SK-N-SH (cell line): ENCODE measurements around the gene MFAP3. TPM values are rescaled to one million over a fixed set of nuclear protein-coding genes. Genes with fewer than 3 reads are reported as not detected.

ENCODE experiments used
- CTCF ChIA-PET: fragments of 300-600, 350-600 bp; formaldehyde crosslinking; extraction: SDS; loops from one replicate; lab custom pipeline; 2021; lab: Yijun Ruan, JAX
- POLR2A ChIA-PET: fragments of 350-600 bp; sonication (Branson Sonifier 250); formaldehyde crosslinking; extraction: SDS; loops from one replicate; lab custom pipeline; 2020; ENCODE audit warnings: antibody characterized with exemption, inconsistent platforms; lab: Yijun Ruan, JAX
- DNase-seq: peaks from one replicate; pipeline ENCODE4 v3.0.0; 2012
- H2AFZ ChIP-seq: fragments of 200-600 bp; sonication (generic); 2 replicates; pipeline ENCODE4 v1.8.1; 2016; ENCODE audit warnings: antibody characterized with exemption, mild to moderate bottlenecking, low read depth
- H3F3A ChIP-seq: fragments of 200-600 bp; sonication (generic); replicated peaks from 2 replicates; pipeline ENCODE3; 2016; ENCODE audit warnings: antibody characterized with exemption, mild to moderate bottlenecking; ENCODE audit not compliant: insufficient read depth
- H3K27ac ChIP-seq, 2 experiments: fragments of 200-500 bp in 1 of 2; fragments of 200-600 bp in 1 of 2; sonication (Bioruptor generic) in 1 of 2; sonication (generic), shearing (Covaris generic) in 1 of 2; 2 replicates each; pipeline versions ENCODE4 v1.5.1 to v1.6.1; 2014 to 2016; ENCODE audit warnings: low read depth in 2 of 2, inconsistent platforms in 1 of 2, low read length in 1 of 2, mild to moderate bottlenecking in 1 of 2, mixed read lengths in 1 of 2
- H3K27me3 ChIP-seq: fragments of 200-600 bp; sonication (generic), shearing (Covaris generic); 2 replicates; pipeline ENCODE4 v1.6.1; 2016; ENCODE audit warnings: mixed run types; ENCODE audit not compliant: insufficient read depth
- H3K36me3 ChIP-seq, 2 experiments: fragments of 200-500 bp in 1 of 2; fragments of 200-600 bp in 1 of 2; sonication (Bioruptor generic) in 1 of 2; sonication (generic) in 1 of 2; replicated peaks in 1 of 2; 2 replicates each; pipeline versions ENCODE3 to v1.5.1; 2014 to 2016; ENCODE audit warnings: low read length in 1 of 2, mild to moderate bottlenecking in 1 of 2; ENCODE audit not compliant: insufficient read depth in 2 of 2, control insufficient read depth in 1 of 2
- H3K4me1 ChIP-seq, 2 experiments: fragments of 200-500 bp in 1 of 2; fragments of 200-600 bp in 1 of 2; sonication (Bioruptor generic) in 1 of 2; sonication (generic), shearing (Covaris generic) in 1 of 2; 2 replicates each; pipeline versions ENCODE4 v1.5.1 to v1.6.1; 2014 to 2016; ENCODE audit warnings: low read depth in 1 of 2, low read length in 1 of 2, mixed run types in 1 of 2; ENCODE audit not compliant: insufficient read depth in 2 of 2, control insufficient read depth in 1 of 2
- H3K4me2 ChIP-seq: fragments of 200-600 bp; sonication (generic), shearing (Covaris generic); 2 replicates; pipeline ENCODE4 v1.6.1; 2017; ENCODE audit warnings: mixed run types
- H3K4me3 ChIP-seq, 2 experiments: fragments of 200-500 bp in 1 of 2; fragments of 200-600 bp in 1 of 2; sonication (Bioruptor generic) in 1 of 2; sonication (generic), shearing (Covaris generic) in 1 of 2; 2 replicates each; pipeline versions ENCODE4 v1.5.1 to v1.8.1; 2014 to 2016; ENCODE audit warnings: low read depth in 2 of 2, inconsistent platforms in 1 of 2, low read length in 1 of 2, mild to moderate bottlenecking in 1 of 2, mixed read lengths in 1 of 2, moderate library complexity in 1 of 2
- H3K79me2 ChIP-seq: fragments of 200-600 bp; sonication (generic); 2 replicates; pipeline ENCODE4 v1.8.1; 2017; ENCODE audit warnings: mild to moderate bottlenecking; ENCODE audit not compliant: insufficient read depth
- H3K9ac ChIP-seq: fragments of 200-600 bp; sonication (generic); 2 replicates; pipeline ENCODE4 v1.6.1; 2017; ENCODE audit warnings: mixed run types
- H3K9me2 ChIP-seq: fragments of 200-600 bp; sonication (generic); 2 replicates; pipeline ENCODE4 v1.6.1; 2017; ENCODE audit warnings: mixed run types
- H3K9me3 ChIP-seq: fragments of 200-600 bp; sonication (generic); 2 replicates; pipeline ENCODE4 v1.6.1; 2017; ENCODE audit warnings: mixed run types, mild to moderate bottlenecking, moderate library complexity
- H4K20me1 ChIP-seq: fragments of 200-600 bp; sonication (generic); 2 replicates; pipeline ENCODE4 v1.6.1; 2017; ENCODE audit warnings: mild to moderate bottlenecking, mixed run types; ENCODE audit not compliant: insufficient read depth
- FOSL2 ChIP-seq: IDR thresholded peaks from 2 replicates; pipeline ENCODE4 v1.4.0; 2012; ENCODE audit warnings: low read depth, mild to moderate bottlenecking, moderate library complexity, borderline replicate concordance
- FOXJ3 ChIP-seq: sonication (generic); formaldehyde crosslinking; IDR thresholded peaks from 2 replicates; pipeline ENCODE4 v1.5.1; 2020; ENCODE audit warnings: mild to moderate bottlenecking, missing genetic modification reagents
- GABPA ChIP-seq: IDR thresholded peaks from 2 replicates; pipeline ENCODE4 v1.4.0; 2012; ENCODE audit warnings: low read depth, mild to moderate bottlenecking
- JUND ChIP-seq: IDR thresholded peaks from 2 replicates; pipeline ENCODE4 v1.4.0; 2012
- NRF1 ChIP-seq: IDR thresholded peaks from 2 replicates; pipeline ENCODE4 v1.6.1; 2012; ENCODE audit warnings: low read depth, mild to moderate bottlenecking, low read length
- RCOR1 ChIP-seq: fragments of 150-350 bp; IDR thresholded peaks from 2 replicates; pipeline ENCODE4 v1.6.1; 2017; ENCODE audit warnings: antibody characterized with exemption, low read length
- REST ChIP-seq: IDR thresholded peaks from 2 replicates; pipeline ENCODE4 v1.6.1; 2012; ENCODE audit warnings: mild to moderate bottlenecking, low read depth, low read length, moderate library complexity
- RXRA ChIP-seq: IDR thresholded peaks from 2 replicates; pipeline ENCODE4 v1.4.0; 2012; ENCODE audit warnings: low read depth, mild to moderate bottlenecking, borderline replicate concordance
- SIN3A ChIP-seq: IDR thresholded peaks from 2 replicates; pipeline ENCODE4 v1.6.1; 2012; ENCODE audit warnings: low read depth, mild to moderate bottlenecking, low read length, moderate library complexity, borderline replicate concordance
- SMC3 ChIP-seq: IDR thresholded peaks from 2 replicates; pipeline ENCODE4 v1.6.1; 2012; ENCODE audit warnings: low read depth, low read length, improper control_type of control experiment
- TAF1 ChIP-seq: IDR thresholded peaks from 2 replicates; pipeline ENCODE4 v1.6.1; 2012; ENCODE audit warnings: low read depth, mild to moderate bottlenecking, low read length, moderate library complexity, borderline replicate concordance
- TEAD4 ChIP-seq: IDR thresholded peaks from 2 replicates; pipeline ENCODE4 v1.4.0; 2012; ENCODE audit warnings: mild to moderate bottlenecking, borderline replicate concordance; ENCODE audit not compliant: insufficient read depth
- ZBTB33 ChIP-seq: IDR thresholded peaks from 2 replicates; pipeline ENCODE4 v1.4.0; 2012; ENCODE audit warnings: low read depth, borderline replicate concordance
- WGBS: methylation state at CpG from one replicate; pipeline ENCODE4 v1.1.6; 2017; ENCODE audit warnings: low lambda C conversion rate; 5-methylcytosine and 5-hydroxymethylcytosine counted together
- polyA plus RNA-seq, 3 experiments: library from polyadenylated mRNA; depleted of rRNA; stranded (reverse); fragments of >200 nt; gene quantifications; 2 replicates each; pipeline ENCODE4 v1.2.3, GENCODE V29; 2012

MFAP3 gene
- polyA plus RNA-seq, 1 of the 3 experiments (the other 2 are of a cell fraction), result 16.0 TPM

- Histone ChIP-seq H2AFZ (no peak overlapping the region), H3K4me1 (no peaks in the 10 kb centered on the region; a peak in 1 of 4 replicates), H3K9ac (no peak overlapping the region), H3K27me3 (no peaks in the 10 kb centered on the region), H3K4me3 (no peak overlapping the region), H3K79me2 (peaks cover 3% of the 10 kb centered on the region; the same call in 1 of the 2 replicates), H3K36me3 (peaks cover 9 to 14% of the 10 kb centered on the region in 2 experiments), H3K9me2 (no peaks in the 10 kb centered on the region), H3K9me3 (no peaks in the 10 kb centered on the region), H4K20me1 (no peaks in the 10 kb centered on the region), H3K4me2 (no peak overlapping the region), H3K27ac (no peak overlapping the region), H3F3A (no peaks in the 10 kb centered on the region)
- CTCF ChIA-PET, result interaction anchor here (1.1 to 4.6 kb wide), 4 partner anchors 13 to 346 kb away, joined by 4 to 29 read pairs (median 4); no protein-coding TSS in a partner anchor
- DNase-seq, result no peak
- POLR2A ChIA-PET, result no interaction called here
- WGBS, result 85% methylated on average over 6 of the region's 6 CpGs
- TF ChIP-seq FOSL2 (no peak), SIN3A (no peak), NRF1 (no peak), RCOR1 (no peak), TAF1 (no peak)
- TF ChIP-seq, all 33 proteins: peak for 0
Measured at GRCh38 chr5:154059039-154059430, 20.3 kb downstream of the MFAP3 start.

GRCh38 chr5:154059583-154059982, 20.8 kb downstream of the MFAP3 start:
- H2AFZ ChIP-seq, result no peak overlapping the region
- ChIA-PET CTCF (interaction anchor here (1.3 to 4.6 kb wide), 4 partner anchors 12 to 345 kb away, joined by 4 to 29 read pairs (median 4); no protein-coding TSS in a partner anchor), POLR2A (no interaction called here)
- no peaks in the 10 kb centered on the region for H3K27me3 ChIP-seq
- H4K20me1 ChIP-seq, result no peaks in the 10 kb centered on the region
- H3K27ac ChIP-seq, result no peak overlapping the region
- WGBS, result 88% methylated on average over 4 of the region's 4 CpGs
- DNase-seq, result no peak
- peaks cover 1% of the 10 kb centered on the region; the same call in 1 of the 2 replicates for H3K79me2 ChIP-seq
- H3K9me3 ChIP-seq, result no peaks in the 10 kb centered on the region
- H3K4me2 ChIP-seq, result no peak overlapping the region
- no peak for TF ChIP-seq RXRA
- no peak for TF ChIP-seq ZBTB33
- no peak for TF ChIP-seq SIN3A
- no peak for TF ChIP-seq JUND
- no peak for TF ChIP-seq GABPA
- no peak for TF ChIP-seq SMC3
- TF ChIP-seq TEAD4, result no peak
- TF ChIP-seq REST, result no peak
- TF ChIP-seq TAF1, result no peak
- TF ChIP-seq FOXJ3 (CRISPR knock-in tag), result no peak
- H3K9me2 ChIP-seq, result no peaks in the 10 kb centered on the region
- H3K36me3 ChIP-seq, result peaks cover 4 to 8% of the 10 kb centered on the region in 2 experiments
- no peak overlapping the region for H3K9ac ChIP-seq
- no peaks in the 10 kb centered on the region; a peak in 1 of 4 replicates for H3K4me1 ChIP-seq
- H3F3A ChIP-seq, result no peaks in the 10 kb centered on the region
- no peak overlapping the region for H3K4me3 ChIP-seq
